Thyroid gland (tissue), 4 donors: Measurements from ENCODE around the gene RENBP. TPM values are rescaled to one million over a fixed set of nuclear protein-coding genes. Genes with fewer than 3 reads are reported as not detected.

Experiments used
- DNase-seq, 2 donors: peaks; one replicate each; pipeline ENCODE4 v3.0.0-alpha.2; 2019
- H3K27ac ChIP-seq, 3 donors: fragments of 200-600 bp; sonication (generic); 1 replicate in 2 of 3; 2 replicates in 1 of 3; pipeline ENCODE4 v1.5.1; 2016 to 2019; ENCODE audit warnings: mild to moderate bottlenecking in 1 of 3, moderate library complexity in 1 of 3
- H3K27me3 ChIP-seq: fragments of 200-600 bp; sonication (generic); one replicate; pipeline ENCODE4 v1.5.1; 2019
- H3K36me3 ChIP-seq, 2 donors: fragments of 200-600 bp; sonication (generic); one replicate each; pipeline ENCODE4 v1.5.1; 2016 to 2019
- H3K4me1 ChIP-seq, 2 donors: fragments of 200-600 bp; sonication (generic); one replicate each; pipeline ENCODE4 v1.5.1; 2017 to 2019
- H3K4me3 ChIP-seq, 3 donors: fragments of 200-600 bp; sonication (generic); replicated peaks in 1 of 3; 1 replicate in 2 of 3; 2 replicates in 1 of 3; pipeline ENCODE4 v1.5.1; 2016; ENCODE audit warnings: mild to moderate bottlenecking in 1 of 3
- H3K9me3 ChIP-seq: fragments of 200-600 bp; sonication (generic); one replicate; pipeline ENCODE4 v1.5.1; 2017
- CTCF ChIP-seq, 6 experiments: fragments of 200-600 bp in 3 of 6; fragments of 450-650 bp in 3 of 6; sonication (generic) in 3 of 6; IDR thresholded peaks; one replicate each; pipeline ENCODE4 v1.5.1; 2016 to 2019; ENCODE audit warnings: antibody characterized with exemption in 6 of 6, mild to moderate bottlenecking in 2 of 6, inconsistent platforms in 1 of 6, moderate library complexity in 1 of 6
- POLR2A ChIP-seq, 2 donors: fragments of 450-650 bp; IDR thresholded peaks; one replicate each; pipeline ENCODE4 v1.6.1; 2017; ENCODE audit warnings: antibody characterized with exemption in 2 of 2, mild to moderate bottlenecking in 2 of 2, moderate library complexity in 1 of 2
- WGBS, 2 donors: methylation state at CpG; one replicate each; pipeline ENCODE4 v1.1.5; 2017; 5-methylcytosine and 5-hydroxymethylcytosine counted together
- intact Hi-C: fragments of 100-400 bp; cut with DNase I; formaldehyde crosslinking; loops from one replicate; pipeline ENCODE4 v1.15.1; 2023
- total RNA-seq, 4 donors: library from RNA; depleted of rRNA; stranded (reverse); fragments of >200 nt; gene quantifications; one replicate each; pipeline ENCODE4 v1.2.3, GENCODE V29; 2016

The RENBP gene
- total RNA-seq, 4 donors from 2014 or later, result 3.6 to 16.5 (median 4.4) TPM

- intact Hi-C loops, result no loop called here
- no peaks in the 10 kb centered on the region for H3K9me3 ChIP-seq
- H3K4me1 ChIP-seq, result no peaks in the 10 kb centered on the region
- H3K27ac ChIP-seq, result no peak overlapping the region
- 84 to 88% methylated on average over 6 of the region's 6 CpGs for WGBS, 2 donors
- DNase-seq, result no peak
- no peak for TF ChIP-seq POLR2A (IDR thresholded peaks at IDR 0.05)
- no peak for TF ChIP-seq CTCF (IDR thresholded peaks at IDR 0.05)
- no peaks in the 10 kb centered on the region for H3K27me3 ChIP-seq
- H3K4me3 ChIP-seq, result no peak overlapping the region
- no peaks in the 10 kb centered on the region for H3K36me3 ChIP-seq
Measured at GRCh38 chrX:153911798-153912197, 32.6 kb downstream of the RENBP start.

GRCh38 chrX:153910446-153910845, 34.0 kb downstream of the RENBP start:
- Histone ChIP-seq H3K36me3 (no peaks in the 10 kb centered on the region), H3K9me3 (no peaks in the 10 kb centered on the region), H3K27me3 (no peaks in the 10 kb centered on the region), H3K4me1 (no peaks in the 10 kb centered on the region), H3K27ac (no peak overlapping the region), H3K4me3 (no peak overlapping the region)
- intact Hi-C loops, result no loop called here
- no CpG with 5 or more reads among the region's 22 CpGs for WGBS, 2 donors
- TF ChIP-seq CTCF (IDR thresholded peaks at IDR 0.05) (no peak), POLR2A (IDR thresholded peaks at IDR 0.05) (no peak)
- no peak for DNase-seq

DNA sequence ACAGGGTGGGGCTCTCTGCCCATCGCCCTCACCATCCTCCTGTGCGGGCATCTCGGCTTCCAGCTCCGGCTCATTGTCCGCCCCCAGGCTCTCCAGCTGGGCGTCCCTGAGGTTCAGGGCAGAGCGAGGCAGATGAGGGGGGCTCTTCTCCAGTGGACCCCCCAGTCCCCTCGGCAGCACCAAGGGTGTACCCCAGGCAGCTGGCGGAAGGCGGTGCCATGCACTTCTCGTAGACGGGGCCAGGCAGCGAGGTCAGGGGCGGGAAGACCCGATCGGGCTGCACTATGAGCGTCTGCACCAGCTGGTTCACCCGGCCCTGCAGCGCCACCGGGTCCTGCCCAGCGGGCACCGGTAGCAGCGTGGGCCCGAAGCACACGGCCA, 34.5 kb downstream of the RENBP start:
- Histone ChIP-seq H3K4me3 (no peak overlapping the region), H3K27ac (no peak overlapping the region), H3K9me3 (no peaks in the 10 kb centered on the region), H3K27me3 (no peaks in the 10 kb centered on the region), H3K36me3 (no peaks in the 10 kb centered on the region), H3K4me1 (no peaks in the 10 kb centered on the region)
- WGBS, 2 donors, result no CpG with 5 or more reads among the region's 25 CpGs
- TF ChIP-seq POLR2A (IDR thresholded peaks at IDR 0.05) (no peak), CTCF (IDR thresholded peaks at IDR 0.05) (no peak)
- no peak for DNase-seq
- intact Hi-C loops, result no loop called here

DNA sequence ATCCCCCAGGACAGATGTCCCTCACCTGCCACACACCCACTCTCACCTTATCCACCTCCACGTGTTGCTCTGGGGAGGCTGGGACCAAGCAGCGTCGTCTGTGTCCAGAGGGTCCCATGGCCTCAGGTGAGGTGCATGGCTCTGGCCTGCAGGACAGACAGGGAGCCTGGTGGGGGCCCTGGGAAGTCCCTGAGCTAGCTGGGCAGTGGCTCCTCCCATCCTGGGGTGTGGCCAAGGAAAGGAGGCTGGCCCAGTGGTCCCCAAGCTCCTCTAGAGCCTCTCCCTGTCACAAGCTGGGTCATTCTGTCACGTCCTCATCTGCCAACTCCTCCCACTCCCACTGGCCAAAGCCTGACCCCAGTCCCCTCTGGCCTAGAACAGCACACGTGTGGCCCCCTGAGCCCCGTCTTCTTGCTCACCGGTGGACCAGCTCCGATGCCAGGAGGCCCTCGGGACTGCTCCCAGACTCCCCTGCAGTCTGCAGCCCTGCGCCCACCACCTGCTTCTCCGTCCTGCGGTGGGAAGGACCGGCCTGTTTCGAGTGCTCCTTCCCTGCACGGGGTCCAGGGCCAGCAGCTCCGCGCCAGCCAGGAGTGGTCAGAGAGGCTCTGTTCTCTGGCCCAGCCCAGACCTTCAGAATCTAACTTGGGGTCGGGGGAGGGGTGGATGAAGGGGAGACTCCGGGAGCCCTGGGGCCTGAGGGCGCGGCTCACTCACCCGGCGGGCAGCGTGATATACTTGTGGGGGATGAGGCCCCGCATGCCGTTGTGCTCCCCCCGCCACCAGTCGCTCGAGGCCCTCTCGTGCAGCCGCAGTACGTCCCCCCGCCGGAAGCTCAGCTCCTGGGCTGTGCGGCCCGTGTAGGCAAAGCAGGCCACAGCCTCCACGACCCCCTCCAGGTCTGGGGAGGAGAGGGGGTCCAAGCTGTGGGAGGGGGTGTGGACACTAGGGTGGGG, 35.1 kb downstream of the RENBP start:
- Histone ChIP-seq H3K4me3 (no peak overlapping the region), H3K36me3 (no peaks in the 10 kb centered on the region), H3K27me3 (no peaks in the 10 kb centered on the region), H3K9me3 (no peaks in the 10 kb centered on the region), H3K4me1 (no peaks in the 10 kb centered on the region), H3K27ac (no peak overlapping the region)
- no peak for DNase-seq
- WGBS, 2 donors, result 53 to 57% methylated on average over 5 of the region's 37 CpGs
- TF ChIP-seq POLR2A (IDR thresholded peaks at IDR 0.05) (no peak), CTCF (IDR thresholded peaks at IDR 0.05) (no peak)
- intact Hi-C loops, result no loop called here

- 90 to 95% methylated on average over 11 to 16 of the region's 23 CpGs for WGBS, 2 donors
- no peak for TF ChIP-seq CTCF (IDR thresholded peaks at IDR 0.05)
- no peak for TF ChIP-seq POLR2A (IDR thresholded peaks at IDR 0.05)
- intact Hi-C loops, result no loop called here
- no peak for DNase-seq
- H3K36me3 ChIP-seq, result no peaks in the 10 kb centered on the region
- no peak overlapping the region for H3K27ac ChIP-seq
- H3K4me3 ChIP-seq, result no peak overlapping the region
- H3K4me1 ChIP-seq, result no peaks in the 10 kb centered on the region
- H3K9me3 ChIP-seq, result no peaks in the 10 kb centered on the region
- no peaks in the 10 kb centered on the region for H3K27me3 ChIP-seq
Measured at GRCh38 chrX:153908219-153908860, 36.1 kb downstream of the RENBP start.
